ENCODE results near the gene DTX4.

GRCh38 chr11:59219836-59220235 lies 47.9 kb downstream of the DTX4 start:
- TF ChIP-seq CTCF (IDR thresholded peaks at IDR 0.05; ENCODE audit: borderline replicate concordance, extremely low read depth, low read length, poor library complexity, severe bottlenecking) (no peak), EZH2 (IDR thresholded peaks at IDR 0.05; ENCODE audit: borderline replicate concordance, low read depth, low read length, severe bottlenecking) (no peak)
